NCI-H146 (cell line): ENCODE measurements around the gene LHFPL2.

Source experiments
- DNase-seq: peaks from one replicate; lab custom pipeline; 2025; lab: John Stamatoyannopoulos, UW

Gene LHFPL2

DNA sequence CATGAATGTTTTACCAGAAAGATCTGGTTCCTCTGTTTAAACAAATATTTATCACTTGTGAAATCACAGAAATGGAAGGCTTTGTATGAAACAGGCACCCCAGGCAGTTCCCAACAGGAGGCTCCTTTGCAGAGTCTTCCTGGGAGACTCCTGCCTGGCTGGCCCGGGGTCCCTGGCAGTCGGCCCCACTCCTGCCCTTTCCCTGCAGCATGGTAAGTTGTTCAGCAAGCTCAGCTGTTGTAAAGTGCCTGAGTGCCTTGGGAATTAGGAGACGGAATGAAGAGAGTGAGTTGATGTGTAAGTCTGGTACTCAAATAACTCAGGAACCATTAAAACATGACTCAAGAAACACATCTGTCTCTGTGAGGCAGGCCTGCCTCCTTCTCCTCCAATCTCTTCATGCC lies 17.5 kb upstream of the LHFPL2 start:
- DNase-seq = peak; percentile 31

DNA sequence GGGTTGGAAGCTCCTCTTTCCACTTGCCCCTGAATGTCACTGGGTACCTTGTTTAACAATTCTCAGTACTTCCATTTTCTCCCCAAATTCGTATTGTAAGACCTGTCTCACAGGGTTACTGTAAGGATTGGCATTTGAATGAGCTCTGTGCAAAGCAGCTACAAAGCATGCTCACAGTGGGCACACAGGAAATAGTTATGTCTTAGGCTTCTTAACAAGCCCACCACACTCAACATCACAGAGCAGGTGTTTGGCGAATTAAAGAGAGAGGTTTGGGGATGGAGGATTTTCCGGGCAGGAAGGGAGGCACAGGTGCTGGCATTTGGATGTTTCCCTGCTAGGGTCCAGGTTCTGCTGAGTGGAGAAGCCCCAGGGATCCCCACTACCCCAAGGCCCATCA lies 17.0 kb upstream of the LHFPL2 start:
- no peak for DNase-seq

DNA sequence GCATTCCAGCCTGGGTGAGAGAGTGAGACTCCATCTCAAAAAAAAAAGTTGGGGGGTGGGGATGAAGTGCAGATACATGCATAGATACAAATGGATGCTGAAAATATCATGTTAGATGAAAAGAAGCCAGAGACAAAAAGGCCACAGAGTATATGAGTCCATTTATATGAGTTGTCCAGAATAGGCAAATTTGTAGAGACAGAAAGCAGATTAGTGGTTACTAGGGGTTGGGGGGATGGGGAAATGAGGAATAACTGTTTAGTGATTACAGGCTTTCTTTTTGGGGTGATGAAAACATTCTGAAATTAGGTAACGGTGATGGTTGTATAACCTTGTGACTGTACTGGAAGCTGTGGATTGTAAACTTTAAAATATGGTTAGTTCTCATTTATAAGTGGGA lies 13.8 kb upstream of the LHFPL2 start:
- no peak for DNase-seq

DNA sequence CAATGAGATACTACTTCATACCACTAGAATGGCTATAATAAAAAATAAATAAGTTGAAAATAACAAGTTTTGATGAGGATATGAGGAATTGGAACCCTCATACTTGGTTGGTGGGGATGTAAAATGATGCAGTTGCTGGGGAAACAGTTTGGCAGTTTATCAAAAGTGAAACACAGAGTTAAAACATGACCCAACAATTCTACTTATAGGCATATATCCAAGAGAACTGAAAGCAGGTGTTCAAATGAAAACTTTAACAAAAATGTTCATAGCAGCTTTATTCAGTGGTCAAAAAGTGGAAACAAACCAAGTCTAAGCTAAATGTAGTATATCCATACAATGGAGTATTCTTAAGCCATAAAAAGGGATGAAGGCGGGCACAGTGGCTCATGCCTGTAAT lies 13.1 kb upstream of the LHFPL2 start:
- no peak for DNase-seq

DNA sequence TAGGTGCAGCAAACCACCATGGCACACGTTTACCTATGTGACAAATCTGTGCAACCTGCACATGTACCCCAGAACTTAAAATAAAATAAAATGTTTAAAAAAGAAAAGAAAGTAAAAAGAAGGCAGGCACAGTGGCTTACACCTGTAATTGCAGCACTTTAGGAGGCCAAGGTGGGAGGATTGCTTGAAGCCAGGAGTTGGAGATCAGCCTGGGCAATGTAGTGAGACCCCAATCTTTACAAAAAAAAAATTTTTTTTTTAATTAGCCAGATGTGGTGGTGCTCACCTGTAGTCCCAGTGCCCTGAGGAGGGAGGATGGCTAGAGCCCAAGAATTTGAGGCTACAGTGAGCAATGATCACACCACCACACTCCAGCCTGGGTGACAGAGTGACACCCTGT lies 12.5 kb upstream of the LHFPL2 start:
- DNase-seq = no peak

DNA sequence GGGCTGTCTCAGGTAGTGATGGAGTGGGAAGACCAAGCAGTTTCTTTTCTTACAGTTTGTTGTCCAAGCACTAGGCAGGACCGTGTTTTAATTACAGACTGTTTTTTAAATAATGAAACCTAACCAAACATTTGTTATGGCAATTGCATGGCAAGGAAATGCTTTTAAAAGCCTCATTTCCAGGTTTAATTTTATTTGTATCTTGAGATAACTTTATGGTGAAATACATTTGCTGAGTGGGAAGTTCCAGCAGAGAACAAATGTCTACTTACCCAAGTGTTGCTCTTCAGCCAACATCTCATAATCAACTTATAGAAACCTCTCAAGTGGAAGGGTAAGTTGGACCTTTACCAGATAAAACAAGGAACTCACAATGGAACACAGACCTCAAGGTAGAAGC lies 11.8 kb upstream of the LHFPL2 start:
- DNase-seq = no peak

DNA sequence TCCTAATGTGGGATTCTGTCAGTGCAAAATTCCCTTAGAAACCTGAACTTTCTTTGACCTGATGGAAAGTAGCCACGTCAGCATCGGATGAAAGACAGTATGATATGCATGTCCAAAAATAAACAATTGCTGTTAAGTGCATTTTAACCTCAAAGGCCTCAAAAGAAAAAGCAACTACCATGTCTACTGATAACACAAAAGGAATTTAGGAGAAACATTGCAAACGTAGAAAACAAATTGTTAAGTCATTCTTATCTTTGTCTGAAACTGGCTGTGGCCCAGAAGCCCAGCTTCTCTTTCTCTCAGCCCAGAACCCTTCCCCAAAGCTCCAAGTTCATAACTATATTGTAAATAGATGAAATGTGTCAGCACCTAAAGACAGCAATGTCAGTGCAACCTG lies 11.1 kb upstream of the LHFPL2 start:
- no peak for DNase-seq

DNA sequence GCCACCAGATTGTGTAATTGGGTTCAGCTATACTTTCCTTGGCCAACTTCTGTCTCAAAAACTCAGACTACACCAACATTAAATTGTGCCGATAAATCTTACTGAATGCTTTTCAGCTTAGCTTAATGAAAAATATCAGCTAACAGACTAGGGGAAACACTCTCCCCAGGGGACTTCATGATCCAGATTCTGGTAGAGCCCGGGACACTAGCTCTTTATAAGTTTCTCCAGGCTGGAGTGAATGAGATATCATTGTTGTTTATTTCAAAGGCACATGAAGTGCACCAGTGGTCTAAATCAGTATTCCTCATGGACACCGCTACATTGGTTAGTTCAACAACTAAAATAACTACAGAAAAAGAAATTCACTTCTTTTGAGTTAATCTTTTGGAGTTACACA lies 10.5 kb upstream of the LHFPL2 start:
- DNase-seq = no peak

DNA sequence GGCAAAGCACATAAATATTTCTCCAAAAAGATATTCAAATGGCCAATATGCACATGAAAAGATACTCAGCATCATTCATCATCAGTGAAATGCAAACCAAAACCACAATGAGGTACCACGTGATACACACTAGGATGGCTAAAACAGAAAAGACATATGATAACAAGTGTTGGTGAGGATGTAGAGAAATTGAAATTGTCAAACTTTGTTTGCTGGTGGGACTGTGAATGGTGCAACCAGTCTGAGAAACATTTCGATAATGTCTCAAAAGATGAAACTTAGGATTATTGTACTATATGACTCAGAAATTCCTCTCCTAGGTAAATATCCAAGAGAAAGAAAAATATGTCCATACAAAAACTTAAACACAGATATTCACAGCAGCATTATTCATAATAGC lies 8.6 kb upstream of the LHFPL2 start:
- DNase-seq = no peak

DNA sequence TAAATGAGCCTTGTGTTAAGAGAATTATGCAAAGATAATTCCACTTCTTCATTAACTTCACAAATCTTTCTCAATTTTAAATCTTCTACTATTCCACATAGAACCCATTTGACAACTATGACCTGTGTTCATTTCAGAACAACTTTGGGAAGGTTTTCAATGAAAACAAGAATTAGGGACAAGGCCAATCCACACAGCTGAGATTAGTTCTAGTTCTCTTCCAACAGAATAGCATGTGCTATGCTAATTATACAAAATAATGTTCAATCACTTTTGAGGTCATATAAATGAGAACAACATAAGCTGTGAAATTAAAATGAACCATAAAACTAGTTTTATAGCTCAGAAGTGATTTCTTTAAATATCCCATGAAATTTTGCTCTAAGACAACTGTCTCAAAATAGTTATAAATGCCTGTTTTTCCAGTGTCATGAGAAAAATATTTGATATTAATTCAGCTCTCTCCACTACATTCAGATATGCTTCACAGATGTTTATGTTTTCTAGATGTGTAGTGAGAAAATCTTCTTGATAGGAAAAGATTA lies 7.2 kb upstream of the LHFPL2 start:
- no peak for DNase-seq

DNA sequence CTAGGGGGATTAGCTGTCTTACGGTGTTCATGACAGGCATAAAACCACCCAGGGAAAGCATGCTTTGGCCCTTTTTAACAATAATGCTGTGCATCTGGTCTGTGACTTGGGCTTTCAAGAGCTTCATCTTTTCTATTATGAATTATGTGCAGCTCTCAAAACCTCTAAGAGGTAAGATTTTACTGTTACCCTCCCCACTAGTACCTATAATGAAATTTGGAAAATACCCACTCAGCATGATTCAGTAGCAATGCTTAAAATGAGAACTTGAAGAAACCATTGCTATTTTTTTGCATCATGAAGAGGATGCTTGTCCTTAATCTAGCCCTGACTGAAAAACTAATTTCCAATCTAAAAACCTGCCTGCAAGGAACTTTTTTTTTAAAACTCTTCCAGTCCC lies 5.8 kb upstream of the LHFPL2 start:
- DNase-seq = no peak

DNA sequence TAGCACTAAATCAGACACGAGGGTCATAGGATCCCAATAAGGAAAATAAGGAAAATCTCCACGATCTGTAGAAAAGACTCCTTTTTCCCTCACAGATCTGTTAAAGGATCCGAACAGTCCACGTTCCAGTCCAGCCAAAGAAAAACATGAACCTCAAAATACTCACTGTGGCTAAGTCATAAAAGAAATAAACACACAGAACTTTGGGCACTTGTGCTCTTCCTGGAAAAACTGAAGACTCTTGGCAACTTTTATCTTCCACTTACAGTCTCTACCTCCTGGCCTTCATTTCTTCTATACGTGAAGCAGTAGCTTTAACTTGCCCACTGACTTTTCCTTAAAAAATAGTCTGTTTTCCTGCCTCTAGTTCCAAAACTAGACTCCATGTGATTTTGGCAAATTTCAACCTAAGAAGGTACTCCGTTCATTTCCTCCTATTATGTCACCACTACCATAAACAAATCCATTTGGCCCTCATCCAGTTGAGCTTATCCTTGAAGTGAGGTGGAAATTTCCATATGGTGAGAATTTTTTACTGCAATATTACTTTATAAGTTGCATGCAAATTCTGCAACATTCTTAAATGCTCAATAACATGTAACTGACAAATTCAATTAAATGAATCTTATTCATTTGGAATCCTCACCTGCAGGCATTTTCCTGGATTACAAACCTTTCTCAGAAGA lies 5.3 kb upstream of the LHFPL2 start:
- no peak for DNase-seq

DNA sequence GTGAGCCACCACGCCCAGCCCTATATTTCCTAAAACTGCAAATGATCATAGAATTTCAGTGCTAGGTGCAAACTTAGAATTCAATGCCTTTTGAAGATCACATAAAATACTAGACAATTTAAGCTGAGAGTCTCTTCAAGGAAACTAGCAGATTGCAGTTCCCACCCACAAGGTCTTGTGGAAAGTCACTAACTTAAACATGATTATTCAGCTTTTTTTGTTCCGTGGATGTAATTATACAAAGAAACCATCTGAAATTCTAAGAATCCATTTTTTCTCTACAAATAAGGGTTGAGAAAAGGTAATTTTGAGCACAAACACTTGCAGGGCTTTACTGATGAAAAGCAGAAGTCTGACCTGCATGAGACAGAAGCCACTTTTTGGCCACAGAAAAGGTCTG lies 4.5 kb upstream of the LHFPL2 start:
- no peak for DNase-seq

DNA sequence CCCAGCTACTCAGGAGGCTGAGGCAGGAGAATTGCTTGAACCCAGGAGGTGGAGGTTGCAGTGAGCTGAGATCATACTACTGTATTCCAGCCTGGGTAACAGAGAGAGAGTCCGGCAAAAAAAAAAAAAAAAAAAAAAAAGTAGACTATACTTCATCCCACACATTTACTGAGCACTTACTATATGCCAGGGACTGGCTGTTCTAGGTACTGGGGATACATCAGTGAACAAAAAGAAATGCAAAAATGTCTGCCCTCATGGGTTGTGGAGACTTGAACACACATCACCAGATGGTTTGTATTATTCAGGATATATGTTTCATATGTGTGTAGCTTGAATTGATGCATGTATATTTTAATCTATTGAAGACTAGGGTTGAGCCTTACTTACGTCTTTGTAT lies 2.9 kb upstream of the LHFPL2 start:
- DNase-seq = no peak

DNA sequence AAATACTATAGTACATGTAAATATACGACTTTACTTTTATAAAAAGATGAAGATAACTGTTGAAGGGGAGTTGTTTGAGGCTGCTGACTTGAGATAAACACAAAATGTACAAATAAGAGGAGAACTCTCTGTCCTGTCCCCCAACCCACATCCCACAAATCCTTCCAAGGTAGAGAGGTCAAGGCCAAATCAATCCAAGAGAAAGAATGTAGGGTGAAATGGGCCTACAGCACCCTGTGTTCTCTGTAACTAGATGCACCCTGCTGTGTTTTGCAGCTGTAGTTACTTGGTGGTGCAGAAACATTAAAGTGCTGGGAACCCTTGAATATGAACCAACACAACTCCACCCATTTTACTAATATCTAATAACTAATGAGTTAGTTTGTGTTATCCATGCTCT lies 2.0 kb upstream of the LHFPL2 start:
- DNase-seq = no peak

DNA sequence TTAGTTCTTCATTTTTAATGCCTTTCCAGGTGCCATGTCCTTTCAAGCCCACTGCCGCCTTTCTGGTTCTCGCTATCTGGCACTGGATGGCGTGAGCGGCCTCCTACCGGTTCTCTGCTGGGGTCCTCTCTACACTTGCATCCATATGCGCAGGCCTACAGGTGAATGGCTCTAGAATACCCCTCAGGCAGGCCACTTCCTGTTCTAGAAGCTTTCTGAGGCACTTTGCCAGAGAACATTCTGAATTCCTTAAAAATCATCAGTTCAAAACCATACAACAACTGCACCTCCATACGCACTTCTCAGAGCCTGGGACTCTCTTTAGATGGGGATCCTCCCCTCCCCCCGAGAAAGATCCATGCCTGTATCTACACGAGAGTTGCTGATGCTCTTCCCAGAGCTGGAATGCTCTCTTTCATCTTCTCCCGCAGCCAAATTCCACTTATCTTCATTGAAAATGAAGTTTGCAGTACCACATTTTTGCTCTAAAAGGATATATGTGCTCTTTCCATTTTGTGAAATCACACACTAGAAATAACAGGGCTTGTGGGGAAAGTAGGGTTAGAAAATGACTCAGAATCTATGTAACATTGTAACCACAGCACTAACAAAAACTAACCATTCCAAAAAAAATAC lies 1.4 kb upstream of the LHFPL2 start:
- DNase-seq = peak; percentile 3

DNA sequence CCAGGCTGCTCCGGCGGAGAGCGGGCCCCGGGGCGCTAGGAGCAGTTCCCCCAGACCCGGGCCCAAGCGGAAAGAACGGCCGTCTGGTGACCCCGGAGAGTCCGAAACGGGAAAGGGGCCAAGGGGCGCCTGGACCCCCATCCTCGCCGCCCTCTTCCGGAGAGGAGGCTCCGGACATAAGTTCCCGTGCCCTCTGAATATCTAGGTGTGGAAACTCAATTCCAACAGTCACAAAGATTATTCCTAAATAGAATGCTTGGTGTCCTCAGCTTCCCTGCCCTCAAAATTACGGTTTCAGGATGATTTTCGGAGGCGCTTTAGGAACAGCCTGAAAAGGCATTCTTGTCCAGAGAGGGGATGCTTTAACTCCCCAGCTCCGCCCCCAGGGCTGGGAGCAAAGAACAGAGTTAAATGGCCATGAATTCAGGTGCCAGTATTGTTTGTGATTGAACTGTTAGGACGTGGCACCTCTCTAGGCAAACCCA lies 681 bp upstream of the LHFPL2 start:
- peak; percentile 14 for DNase-seq

DNA sequence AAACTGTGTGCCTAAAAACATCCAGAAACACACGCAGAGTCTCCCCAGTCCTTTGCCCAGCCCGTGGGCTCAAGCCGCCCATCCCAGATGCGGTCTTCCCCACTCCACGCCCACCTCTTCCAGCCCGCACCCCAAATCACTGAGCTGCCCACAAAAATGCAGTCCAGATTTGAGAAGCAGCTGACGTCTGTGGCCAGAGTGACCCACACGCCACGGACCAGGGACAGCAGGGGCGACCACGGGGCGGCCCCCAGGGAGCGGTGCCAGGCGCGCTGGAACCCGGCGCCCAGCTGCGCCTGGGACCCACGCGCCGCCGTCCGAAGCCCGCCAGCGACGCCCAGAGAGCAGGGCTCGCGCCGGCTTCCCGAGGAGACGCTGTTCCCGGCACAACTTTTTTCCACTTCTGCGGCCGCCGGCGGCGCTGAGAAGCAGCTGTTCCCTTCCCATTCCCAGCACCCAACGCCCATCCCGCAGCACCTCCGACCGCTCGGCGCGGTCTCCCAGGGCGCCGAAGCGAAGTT lies 674 bp downstream of the LHFPL2 start:
- DNase-seq = peak; percentile 55

DNA sequence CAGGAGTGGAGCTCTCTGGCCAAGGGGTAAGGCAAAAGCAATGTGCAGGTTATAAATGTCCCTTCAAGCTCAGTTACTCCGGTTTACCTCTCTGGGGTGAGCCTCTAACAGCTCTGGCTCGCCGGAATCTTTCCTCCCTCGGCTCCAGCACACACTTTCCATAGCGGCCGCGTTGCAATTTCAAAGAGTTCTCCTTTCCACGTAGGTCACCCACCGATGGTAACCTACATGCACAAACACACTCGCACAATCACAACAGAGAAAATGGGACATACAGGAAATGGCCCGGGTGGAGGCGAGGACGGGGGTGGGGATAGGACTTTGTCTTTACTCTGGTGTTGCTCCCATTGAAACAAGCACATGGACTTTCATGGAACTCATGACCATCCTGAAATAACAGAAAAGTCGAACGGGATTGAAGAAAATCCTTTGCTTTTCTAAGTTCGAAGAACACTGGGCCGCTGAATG lies 1.2 kb downstream of the LHFPL2 start:
- peak; percentile 12 for DNase-seq

DNA sequence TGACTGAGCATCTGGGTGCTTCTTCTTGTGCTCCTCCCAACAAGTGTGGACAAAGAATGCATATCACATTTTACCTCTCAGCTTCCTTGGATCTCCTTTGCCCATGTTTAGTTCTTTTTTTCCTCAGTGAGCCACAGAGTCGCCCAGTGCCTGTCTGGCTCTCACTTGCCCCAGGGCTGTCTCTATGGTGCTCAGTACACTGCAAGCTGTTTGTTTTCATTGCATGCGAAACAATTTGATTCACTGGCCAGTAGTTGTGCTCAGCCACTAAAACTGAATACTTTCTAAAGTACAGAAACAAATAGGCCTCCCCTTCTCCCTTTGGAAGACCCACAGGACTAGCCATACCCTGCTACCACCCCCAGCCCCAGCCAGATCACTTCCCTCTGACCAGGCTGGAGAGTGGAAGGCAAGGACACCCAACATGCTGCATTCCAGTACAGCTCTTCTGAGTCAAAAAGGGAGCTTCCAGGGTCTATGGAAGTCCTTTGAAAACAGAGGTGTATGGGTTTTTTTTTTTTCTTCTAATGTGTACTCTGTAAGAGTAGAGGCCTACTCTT lies 3.8 kb downstream of the LHFPL2 start:
- DNase-seq = no peak

DNA sequence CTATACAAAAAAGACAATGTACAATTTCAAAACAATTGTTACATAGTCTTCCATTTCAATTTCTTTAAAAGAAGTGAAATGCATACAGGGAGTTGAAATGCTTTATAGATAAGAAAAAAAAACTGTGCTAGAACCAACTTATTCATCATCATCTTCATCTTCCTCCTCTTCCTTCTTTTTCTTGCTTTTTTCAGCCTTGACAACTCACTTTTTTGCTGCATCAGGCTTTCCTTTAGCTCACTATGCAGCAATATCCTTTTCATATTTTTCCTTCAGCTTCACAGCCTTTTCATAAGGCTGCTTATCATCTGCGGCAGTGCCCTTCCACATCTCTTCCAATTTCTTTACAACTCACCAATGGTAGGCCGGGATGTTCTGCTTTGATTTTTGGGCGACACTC lies 4.4 kb downstream of the LHFPL2 start:
- DNase-seq = no peak

DNA sequence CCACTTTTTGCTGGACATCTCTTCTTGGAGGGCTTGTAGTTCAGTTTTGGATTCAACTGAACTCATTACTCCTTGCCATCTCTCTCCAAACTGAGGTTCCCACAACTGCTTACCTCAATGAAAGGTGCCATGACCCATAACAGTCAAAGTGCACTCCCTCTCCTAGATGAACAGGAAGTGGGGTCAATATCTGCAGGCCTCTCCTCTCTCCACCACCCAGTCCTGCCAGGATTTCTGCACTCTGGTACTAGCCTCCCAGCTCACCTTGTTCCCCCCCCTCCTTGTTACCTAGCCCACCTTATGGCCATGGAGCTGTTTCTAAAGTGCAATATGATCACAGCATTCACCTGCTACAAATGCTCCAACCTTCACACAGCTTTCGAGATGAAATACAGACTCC lies 5.9 kb downstream of the LHFPL2 start:
- no peak for DNase-seq
